Natural killer cell (primary cell): Measurements from ENCODE around the gene SERP1. TPM values are rescaled to one million over a fixed set of nuclear protein-coding genes. Genes with fewer than 3 reads are reported as not detected.

Source experiments
- ATAC-seq, 3 donors: fragments of 150-1000 bp in 2 of 3; fragments of 200-7000 bp in 1 of 3; cut with Tn5 transposase; 1 replicate in 1 of 3; 2 replicates in 2 of 3; pipeline ENCODE4 v1.10.0; 2021; ENCODE audit warnings: mild to moderate bottlenecking in 2 of 3, moderate library complexity in 2 of 3
- DNase-seq, 2 donors: peaks; one replicate each; pipeline versions ENCODE4 v3.0.0 to v3.0.0-alpha.2; 2013 to 2021; ENCODE audit warnings: mixed read lengths in 1 of 2
- H3K27ac ChIP-seq: one replicate; pipeline ENCODE4 v1.5.1; 2013; ENCODE audit warnings: mild to moderate bottlenecking, low read length
- H3K27me3 ChIP-seq: one replicate; pipeline ENCODE4 v1.6.1; 2013; ENCODE audit warnings: low read length; ENCODE audit not compliant: control insufficient read depth, insufficient read depth
- H3K36me3 ChIP-seq: one replicate; pipeline ENCODE4 v1.6.1; 2013; ENCODE audit warnings: low read length; ENCODE audit not compliant: control insufficient read depth, insufficient read depth
- H3K4me1 ChIP-seq: one replicate; pipeline ENCODE4 v1.6.1; 2013; ENCODE audit warnings: low read length; ENCODE audit not compliant: control insufficient read depth, insufficient read depth
- H3K4me3 ChIP-seq: one replicate; pipeline ENCODE4 v1.5.1; 2013; ENCODE audit warnings: low read length
- H3K9me3 ChIP-seq: one replicate; pipeline ENCODE4 v1.6.1; 2013; ENCODE audit warnings: low read length; ENCODE audit not compliant: control insufficient read depth, insufficient read depth
- H3K27ac Mint-ChIP-seq, 2 donors: one replicate each; pipeline ENCODE4 v1.8.0; 2022; ENCODE audit warnings: mild to moderate bottlenecking in 2 of 2, mixed read lengths in 2 of 2, moderate library complexity in 1 of 2
- H3K27me3 Mint-ChIP-seq, 2 donors: one replicate each; pipeline ENCODE4 v1.8.0; 2022; ENCODE audit warnings: low read depth in 2 of 2, mixed read lengths in 2 of 2
- H3K36me3 Mint-ChIP-seq: one replicate; pipeline ENCODE4 v1.8.0; 2022; ENCODE audit warnings: mixed read lengths
- H3K4me1 Mint-ChIP-seq, 2 donors: one replicate each; pipeline ENCODE4 v1.8.0; 2022; ENCODE audit warnings: mixed read lengths in 2 of 2
- H3K4me3 Mint-ChIP-seq: one replicate; pipeline ENCODE4 v1.8.0; 2022; ENCODE audit warnings: mild to moderate bottlenecking, moderate library complexity, mixed read lengths
- H3K9me3 Mint-ChIP-seq, 2 donors: one replicate each; pipeline ENCODE4 v1.8.0; 2022; ENCODE audit warnings: mixed read lengths in 2 of 2
- WGBS: methylation state at CpG from one replicate; pipeline ENCODE4 v1.1.7; 2013; ENCODE audit warnings: missing lambda C conversion rate; ENCODE audit not compliant: insufficient coverage; 5-methylcytosine and 5-hydroxymethylcytosine counted together
- intact Hi-C: fragments of 100-400 bp; cut with micrococcal nuclease; formaldehyde crosslinking; loops from one replicate; pipeline ENCODE4 v1.14.2; 2022
- total RNA-seq, 4 donors: library from RNA; stranded (reverse); fragments of 120-200 nt in 1 of 4; gene quantifications; one replicate each; pipeline versions ENCODE4 v1.2.3 to v1.2.4, GENCODE V29; 2013 to 2022
- TF ChIP-seq, protein P1 (sequence below): fragments of 200-600 bp; IDR thresholded peaks from one replicate; pipeline ENCODE4 v1.8.0; 2022; ENCODE audit warnings: antibody characterized with exemption

Gene SERP1
- total RNA-seq, 3 donors from 2014 or later (not counting 1 experiment from before 2014, with no cell fraction given), result 91.1 to 106 (median 94.9) TPM

DNA sequence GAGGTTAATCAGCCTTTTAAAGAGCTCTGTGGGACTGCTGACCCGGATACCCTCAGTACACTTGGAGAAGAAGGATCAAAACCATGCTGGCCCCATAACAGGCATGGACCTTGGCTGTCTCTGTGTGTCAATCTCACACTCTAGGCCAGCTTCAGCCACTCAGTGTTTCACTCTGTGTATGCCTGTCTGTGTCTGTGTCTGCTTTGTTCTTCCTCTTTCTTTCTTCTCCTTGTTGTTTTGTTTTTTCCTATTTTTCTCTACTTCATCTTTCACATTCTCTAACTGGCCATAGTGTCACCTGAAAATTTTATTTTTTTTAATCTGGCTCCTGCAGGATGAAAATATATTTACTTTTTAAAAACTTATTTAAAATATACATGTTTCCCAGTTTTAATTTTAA, 51.1 kb downstream of the SERP1 start:
- H3K36me3 Mint-ChIP-seq, result no peaks in the 10 kb centered on the region
- WGBS, result 92% methylated on average over 1 of the region's 1 CpG
- ATAC-seq (no peak), DNase-seq (no peak)
- no peaks in the 10 kb centered on the region for H3K36me3 ChIP-seq
- no peaks in the 10 kb centered on the region for H3K9me3 ChIP-seq
- H3K4me1 Mint-ChIP-seq, result no peaks in the 10 kb centered on the region
- no peak overlapping the region for H3K27ac ChIP-seq
- TF ChIP-seq, protein P1, sequence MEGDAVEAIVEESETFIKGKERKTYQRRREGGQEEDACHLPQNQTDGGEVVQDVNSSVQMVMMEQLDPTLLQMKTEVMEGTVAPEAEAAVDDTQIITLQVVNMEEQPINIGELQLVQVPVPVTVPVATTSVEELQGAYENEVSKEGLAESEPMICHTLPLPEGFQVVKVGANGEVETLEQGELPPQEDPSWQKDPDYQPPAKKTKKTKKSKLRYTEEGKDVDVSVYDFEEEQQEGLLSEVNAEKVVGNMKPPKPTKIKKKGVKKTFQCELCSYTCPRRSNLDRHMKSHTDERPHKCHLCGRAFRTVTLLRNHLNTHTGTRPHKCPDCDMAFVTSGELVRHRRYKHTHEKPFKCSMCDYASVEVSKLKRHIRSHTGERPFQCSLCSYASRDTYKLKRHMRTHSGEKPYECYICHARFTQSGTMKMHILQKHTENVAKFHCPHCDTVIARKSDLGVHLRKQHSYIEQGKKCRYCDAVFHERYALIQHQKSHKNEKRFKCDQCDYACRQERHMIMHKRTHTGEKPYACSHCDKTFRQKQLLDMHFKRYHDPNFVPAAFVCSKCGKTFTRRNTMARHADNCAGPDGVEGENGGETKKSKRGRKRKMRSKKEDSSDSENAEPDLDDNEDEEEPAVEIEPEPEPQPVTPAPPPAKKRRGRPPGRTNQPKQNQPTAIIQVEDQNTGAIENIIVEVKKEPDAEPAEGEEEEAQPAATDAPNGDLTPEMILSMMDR, result no peak
- no peak overlapping the region for H3K27ac Mint-ChIP-seq
- peaks cover 0 to 3% of the 10 kb centered on the region in 2 donors for H3K27me3 Mint-ChIP-seq
- no peaks in the 10 kb centered on the region for H3K27me3 ChIP-seq
- H3K4me1 ChIP-seq, result no peaks in the 10 kb centered on the region
- intact Hi-C loops, result loop anchor here (1.0 to 10.0 kb wide), 5 partner anchors 85 to 268 kb away; no protein-coding TSS in a partner anchor
- H3K9me3 Mint-ChIP-seq, result no peaks in the 10 kb centered on the region
- H3K4me3 Mint-ChIP-seq, result no peak overlapping the region
- no peak overlapping the region for H3K4me3 ChIP-seq

DNA sequence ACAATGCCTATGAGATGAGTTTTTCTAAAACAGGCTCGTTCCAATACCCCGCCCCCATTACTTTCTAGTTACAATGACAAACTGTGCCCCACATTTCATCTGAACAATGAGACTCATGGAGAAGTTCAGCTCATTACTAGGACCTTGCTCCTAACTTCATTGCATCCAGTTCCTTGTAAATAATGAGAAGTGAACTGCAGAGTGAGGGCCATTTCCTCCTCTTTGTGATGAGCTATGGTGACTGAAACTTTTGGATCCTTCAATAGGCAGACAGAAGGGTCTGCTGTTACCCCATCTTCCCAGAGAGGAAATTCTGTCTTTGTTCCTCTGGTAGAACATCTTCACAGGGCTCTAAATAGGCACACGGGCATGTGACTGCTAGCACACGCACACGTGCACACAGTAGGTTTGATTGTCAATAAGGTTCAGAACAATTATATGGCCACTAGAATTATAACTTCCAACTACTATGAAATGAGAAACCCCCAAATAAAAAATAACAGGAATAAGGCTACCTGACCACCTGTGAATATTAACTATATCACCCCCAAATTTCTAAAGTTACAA, 51.8 kb downstream of the SERP1 start:
- no peaks in the 10 kb centered on the region for H3K4me1 Mint-ChIP-seq
- Histone ChIP-seq H3K27ac (no peak overlapping the region), H3K4me1 (no peaks in the 10 kb centered on the region), H3K9me3 (no peaks in the 10 kb centered on the region), H3K4me3 (no peak overlapping the region), H3K36me3 (no peaks in the 10 kb centered on the region), H3K27me3 (no peaks in the 10 kb centered on the region)
- no peaks in the 10 kb centered on the region for H3K36me3 Mint-ChIP-seq
- intact Hi-C loops, result loop anchor here (10.0 kb wide), 2 partner anchors 110 to 180 kb away; no protein-coding TSS in a partner anchor
- TF ChIP-seq, protein P1, result no peak
- H3K27me3 Mint-ChIP-seq, result peaks cover 0 to 3% of the 10 kb centered on the region in 2 donors
- no peak for DNase-seq
- H3K4me3 Mint-ChIP-seq, result no peak overlapping the region
- H3K9me3 Mint-ChIP-seq, result no peaks in the 10 kb centered on the region
- WGBS, result 96% methylated on average over 5 of the region's 5 CpGs
- H3K27ac Mint-ChIP-seq, result no peak overlapping the region
- ATAC-seq, result no peak

Other genes starting within 250 kb of the SERP1 start
- 10 to 100 TPM; 50.1 to 66.3 (median 63.0) TPM for gene TSC22D2, start 138.2 kb downstream of the SERP1 start, total RNA-seq
- 100 to 1,000 TPM; 102 to 124 (median 108) TPM for gene EIF2A, start 291 bp upstream of the SERP1 start, total RNA-seq
- 100 to 1,000 TPM; 121 to 142 (median 133) TPM for gene SELENOT, start 56.8 kb upstream of the SERP1 start, total RNA-seq
- gene ERICH6, start 157.4 kb upstream of the SERP1 start, total RNA-seq, result 1 to 10 TPM in 2 of 3 donors, under 1 TPM in 1; 0.35 to 3.7 (median 3.6) TPM
- 10 to 100 TPM; 22.7 to 25.7 (median 23.8) TPM for gene SIAH2, start 216.7 kb upstream of the SERP1 start, total RNA-seq